Karpas-422 (cell line): ENCODE results near the gene RNF145. TPM values are rescaled to one million over a fixed set of nuclear protein-coding genes. Genes with fewer than 3 reads are reported as not detected.
"Not testable (repeated sequence)": the region's sequence is repeated elsewhere in the genome, so short reads cannot be mapped to it uniquely, and the experiment has no call there.

Experiments used
- DNase-seq: peaks from one replicate; pipeline ENCODE4 v3.0.0-alpha.2; 2015
- H2AFZ ChIP-seq: fragments of 200-600 bp; sonication (generic); 2 replicates; pipeline ENCODE4 v1.6.1; 2014; ENCODE audit warnings: antibody characterized with exemption, low read length, mixed read lengths
- H3K27ac ChIP-seq: fragments of 200-600 bp; sonication (generic); 2 replicates; pipeline ENCODE4 v1.5.1; 2014; ENCODE audit warnings: mild to moderate bottlenecking, low read length, moderate library complexity
- H3K27me3 ChIP-seq: fragments of 200-600 bp; sonication (generic); 2 replicates; pipeline ENCODE4 v1.6.1; 2014; ENCODE audit warnings: low read length, mixed read lengths
- H3K36me3 ChIP-seq: fragments of 200-600 bp; sonication (generic); 2 replicates; pipeline ENCODE4 v1.6.1; 2014; ENCODE audit warnings: low read length, mixed read lengths; ENCODE audit not compliant: insufficient read depth
- H3K4me1 ChIP-seq: fragments of 200-600 bp; sonication (generic); 2 replicates; pipeline ENCODE4 v1.6.1; 2014; ENCODE audit warnings: mild to moderate bottlenecking, low read length, mixed read lengths
- H3K4me2 ChIP-seq: fragments of 200-600 bp; sonication (generic); 2 replicates; pipeline ENCODE4 v1.6.1; 2014; ENCODE audit warnings: low read length, low read depth, mild to moderate bottlenecking; ENCODE audit not compliant: poor library complexity, severe bottlenecking
- H3K4me3 ChIP-seq: fragments of 200-600 bp; sonication (generic); 2 replicates; pipeline ENCODE4 v1.5.1; 2014; ENCODE audit warnings: mild to moderate bottlenecking, antibody characterized with exemption, low read length, mixed read lengths
- H3K79me2 ChIP-seq: fragments of 200-600 bp; sonication (generic); 2 replicates; pipeline ENCODE4 v1.6.1; 2014; ENCODE audit warnings: mild to moderate bottlenecking, low read length, mixed read lengths
- H3K9ac ChIP-seq: fragments of 200-600 bp; sonication (generic); 2 replicates; pipeline ENCODE4 v1.6.0; 2014; ENCODE audit warnings: low read length
- H3K9me2 ChIP-seq: fragments of 200-600 bp; sonication (generic), shearing (Covaris generic); replicated peaks from 2 replicates; pipeline ENCODE4 v1.6.0; 2014; ENCODE audit warnings: mild to moderate bottlenecking, low read length, moderate library complexity; ENCODE audit not compliant: insufficient read depth
- H3K9me3 ChIP-seq: fragments of 300-700, 200-600 bp; sonication (generic); 2 replicates; pipeline ENCODE4 v1.6.1; 2014; ENCODE audit warnings: low read length, mixed read lengths
- H4K20me1 ChIP-seq: fragments of 200-600 bp; sonication (generic); 2 replicates; pipeline ENCODE4 v1.6.1; 2014; ENCODE audit warnings: mild to moderate bottlenecking, antibody characterized with exemption, low read length, low read depth; ENCODE audit not compliant: insufficient read depth
- total RNA-seq: library from RNA; depleted of rRNA; stranded (reverse); fragments of >200 nt; shearing (Covaris generic); gene quantifications from 2 replicates; pipeline ENCODE4 v1.2.3, GENCODE V29; 2014; ENCODE audit warnings: low replicate concordance

Gene RNF145
- total RNA-seq, 1 experiment from 2014 or later = 113 TPM

GRCh38 chr5:159228097-159228496, 18.7 kb upstream of the RNF145 start:
- not testable (repeated sequence) for H3K27me3 ChIP-seq, H3K36me3 ChIP-seq, H3K9ac ChIP-seq, DNase-seq, H4K20me1 ChIP-seq, H3K9me2 ChIP-seq, H3K9me3 ChIP-seq, H3K4me3 ChIP-seq, H3K4me2 ChIP-seq, H3K79me2 ChIP-seq, H2AFZ ChIP-seq, H3K4me1 ChIP-seq, H3K27ac ChIP-seq

- H3K4me3 ChIP-seq = no peak overlapping the region
- no peak overlapping the region for H3K9ac ChIP-seq
- no peaks in the 10 kb centered on the region for H3K79me2 ChIP-seq
These were observed 18.1 kb upstream of the RNF145 start for GRCh38 chr5:159227452-159227851.

GRCh38 chr5:159226451-159226850, 17.1 kb upstream of the RNF145 start:
- Histone ChIP-seq H3K27me3 (no peaks in the 10 kb centered on the region), H4K20me1 (no peaks in the 10 kb centered on the region), H3K9me3 (no peaks in the 10 kb centered on the region), H2AFZ (no peak overlapping the region), H3K9me2 (no peaks in the 10 kb centered on the region), H3K27ac (no peak overlapping the region), H3K79me2 (no peaks in the 10 kb centered on the region), H3K4me1 (no peaks in the 10 kb centered on the region), H3K4me3 (no peak overlapping the region), H3K9ac (no peak overlapping the region), H3K36me3 (no peaks in the 10 kb centered on the region), H3K4me2 (no peak overlapping the region)
- no peak for DNase-seq

More at GRCh38 chr5:159227452-159227851, 18.1 kb upstream of the RNF145 start:
- no peak for DNase-seq
- Histone ChIP-seq H3K4me2 (no peak overlapping the region), H3K27me3 (no peaks in the 10 kb centered on the region), H3K9me3 (no peaks in the 10 kb centered on the region), H3K36me3 (no peaks in the 10 kb centered on the region), H4K20me1 (no peaks in the 10 kb centered on the region), H3K27ac (no peak overlapping the region), H2AFZ (no peak overlapping the region), H3K4me1 (no peaks in the 10 kb centered on the region), H3K9me2 (no peaks in the 10 kb centered on the region)

- no peaks in the 10 kb centered on the region for H3K9me3 ChIP-seq
- no peak for DNase-seq
- no peaks in the 10 kb centered on the region for H3K4me1 ChIP-seq
- H3K4me3 ChIP-seq = no peak overlapping the region
- no peak overlapping the region for H3K4me2 ChIP-seq
- H4K20me1 ChIP-seq = no peaks in the 10 kb centered on the region
- H3K27me3 ChIP-seq = no peaks in the 10 kb centered on the region
- no peak overlapping the region for H2AFZ ChIP-seq
- H3K9ac ChIP-seq = no peak overlapping the region
- H3K9me2 ChIP-seq = no peaks in the 10 kb centered on the region
- no peaks in the 10 kb centered on the region for H3K79me2 ChIP-seq
- no peak overlapping the region for H3K27ac ChIP-seq
- no peaks in the 10 kb centered on the region for H3K36me3 ChIP-seq
These were observed 15.1 kb upstream of the RNF145 start for GRCh38 chr5:159224471-159224870.

GRCh38 chr5:159223469-159223868, 14.1 kb upstream of the RNF145 start:
- Histone ChIP-seq H3K9me2 (no peaks in the 10 kb centered on the region), H3K9ac (no peak overlapping the region), H3K4me2 (no peak overlapping the region), H3K36me3 (no peaks in the 10 kb centered on the region), H3K9me3 (no peaks in the 10 kb centered on the region), H3K79me2 (no peaks in the 10 kb centered on the region), H3K4me1 (no peaks in the 10 kb centered on the region), H2AFZ (no peak overlapping the region), H3K27ac (no peak overlapping the region), H3K4me3 (no peak overlapping the region), H3K27me3 (no peaks in the 10 kb centered on the region), H4K20me1 (no peaks in the 10 kb centered on the region)
- no peak for DNase-seq

GRCh38 chr5:159220206-159220605, 10.9 kb upstream of the RNF145 start:
- Histone ChIP-seq H3K9ac (no peak overlapping the region), H3K27me3 (no peaks in the 10 kb centered on the region), H2AFZ (no peak overlapping the region), H4K20me1 (no peaks in the 10 kb centered on the region), H3K36me3 (no peaks in the 10 kb centered on the region), H3K79me2 (no peaks in the 10 kb centered on the region), H3K4me3 (no peak overlapping the region), H3K4me2 (no peak overlapping the region), H3K4me1 (no peaks in the 10 kb centered on the region), H3K27ac (no peak overlapping the region), H3K9me2 (no peaks in the 10 kb centered on the region), H3K9me3 (no peaks in the 10 kb centered on the region)
- no peak for DNase-seq

- Histone ChIP-seq H3K4me1 (no peaks in the 10 kb centered on the region), H3K4me2 (no peak overlapping the region), H4K20me1 (no peaks in the 10 kb centered on the region), H3K79me2 (no peaks in the 10 kb centered on the region), H3K9me2 (no peaks in the 10 kb centered on the region), H3K9ac (no peak overlapping the region), H3K4me3 (no peak overlapping the region), H2AFZ (no peak overlapping the region), H3K36me3 (no peaks in the 10 kb centered on the region), H3K27ac (no peak overlapping the region), H3K9me3 (no peaks in the 10 kb centered on the region), H3K27me3 (no peaks in the 10 kb centered on the region)
- DNase-seq = no peak
These were observed 9.3 kb upstream of the RNF145 start for GRCh38 chr5:159218595-159219023.

- DNase-seq = no peak
- Histone ChIP-seq H3K79me2 (no peaks in the 10 kb centered on the region), H3K9me3 (no peaks in the 10 kb centered on the region), H3K9ac (no peak overlapping the region), H3K36me3 (no peaks in the 10 kb centered on the region), H3K4me1 (no peaks in the 10 kb centered on the region), H4K20me1 (no peaks in the 10 kb centered on the region), H3K27me3 (no peaks in the 10 kb centered on the region), H3K27ac (no peak overlapping the region), H2AFZ (no peak overlapping the region), H3K4me3 (no peak overlapping the region), H3K9me2 (no peaks in the 10 kb centered on the region), H3K4me2 (no peak overlapping the region)
These were observed 7.9 kb upstream of the RNF145 start for GRCh38 chr5:159217236-159217635.

- H3K4me2 ChIP-seq = no peak overlapping the region
These were observed 7.1 kb upstream of the RNF145 start for GRCh38 chr5:159216454-159216853.

More at GRCh38 chr5:159216454-159216853, 7.1 kb upstream of the RNF145 start:
- Histone ChIP-seq H2AFZ (no peak overlapping the region), H3K79me2 (no peaks in the 10 kb centered on the region), H3K27me3 (no peaks in the 10 kb centered on the region), H3K4me1 (no peaks in the 10 kb centered on the region), H3K4me3 (no peak overlapping the region), H4K20me1 (no peaks in the 10 kb centered on the region), H3K9ac (no peak overlapping the region), H3K9me3 (no peaks in the 10 kb centered on the region), H3K36me3 (no peaks in the 10 kb centered on the region), H3K9me2 (no peaks in the 10 kb centered on the region), H3K27ac (no peak overlapping the region)
- DNase-seq = no peak
